BE2C (cell line): Measurements from ENCODE around the gene TRPM5.

Experiments used
- DNase-seq: peaks from one replicate; pipeline ENCODE4 v3.0.0-alpha.2; 2020
- H3K27me3 ChIP-seq: fragments of 250-450 bp; sonication (Bioruptor Pico); 2 replicates; pipeline ENCODE4 v1.5.1; 2020; ENCODE audit warnings: mild to moderate bottlenecking
- H3K36me3 ChIP-seq: fragments of 250-450 bp; sonication (Bioruptor Pico); 2 replicates; pipeline ENCODE4 v1.5.1; 2020; ENCODE audit warnings: mild to moderate bottlenecking
- H3K4me1 ChIP-seq: fragments of 250-450 bp; sonication (Bioruptor Pico); 2 replicates; pipeline ENCODE4 v1.5.1; 2020
- H3K4me3 ChIP-seq: 2 replicates; pipeline ENCODE4 v1.5.1; 2011; ENCODE audit warnings: low read depth, low read length
- H3K9me3 ChIP-seq: fragments of 250-450 bp; sonication (Bioruptor Pico); 2 replicates; pipeline ENCODE4 v1.5.1; 2020
- CTCF ChIP-seq: IDR thresholded peaks from 2 replicates; pipeline ENCODE4 v1.5.1; 2012; ENCODE audit warnings: mild to moderate bottlenecking, low read depth, low read length

The TRPM5 gene

GRCh38 chr11:2446590-2447252, 2.4 kb upstream of the TRPM5 start:
- no peaks in the 10 kb centered on the region for H3K36me3 ChIP-seq
- no peak overlapping the region for H3K4me3 ChIP-seq
- no peaks in the 10 kb centered on the region for H3K9me3 ChIP-seq
- no peak for TF ChIP-seq CTCF
- no peak for DNase-seq
- peaks cover 19% of the 10 kb centered on the region for H3K27me3 ChIP-seq
- no peaks in the 10 kb centered on the region for H3K4me1 ChIP-seq

- DNase-seq = no peak
- no peaks in the 10 kb centered on the region for H3K36me3 ChIP-seq
- no peaks in the 10 kb centered on the region for H3K4me1 ChIP-seq
- no peaks in the 10 kb centered on the region for H3K9me3 ChIP-seq
- no peak for TF ChIP-seq CTCF
- H3K27me3 ChIP-seq = peaks cover 19% of the 10 kb centered on the region
- no peak overlapping the region for H3K4me3 ChIP-seq
Observed at GRCh38 chr11:2445746-2446551, 1.6 kb upstream of the TRPM5 start.

- Histone ChIP-seq H3K9me3 (no peaks in the 10 kb centered on the region), H3K36me3 (no peaks in the 10 kb centered on the region), H3K4me3 (no peak within 1 kb of the TSS), H3K27me3 (peaks cover 19% of the 10 kb centered on the region), H3K4me1 (no peaks in the 10 kb centered on the region)
- no peak for TF ChIP-seq CTCF
- no peak for DNase-seq
Observed at GRCh38 chr11:2444821-2445745, 769 bp upstream of the TRPM5 start, which contains the start of gene KCNQ1. KCNQ1 (plus strand) TSS chr11:2445008; CDS start chr11:2445099, 91 bp downstream.

GRCh38 chr11:2443406-2443805, 908 bp downstream of the TRPM5 start:
- no peaks in the 10 kb centered on the region for H3K9me3 ChIP-seq
- TF ChIP-seq CTCF = no peak
- H3K4me3 ChIP-seq = no peak overlapping the region
- H3K4me1 ChIP-seq = no peaks in the 10 kb centered on the region
- H3K27me3 ChIP-seq = peaks cover 16% of the 10 kb centered on the region
- DNase-seq = no peak
- H3K36me3 ChIP-seq = no peaks in the 10 kb centered on the region

- Histone ChIP-seq H3K4me3 (no peak overlapping the region), H3K9me3 (no peaks in the 10 kb centered on the region), H3K36me3 (no peaks in the 10 kb centered on the region), H3K4me1 (no peaks in the 10 kb centered on the region), H3K27me3 (peaks cover 16% of the 10 kb centered on the region)
- TF ChIP-seq CTCF = no peak
- DNase-seq = no peak
Observed at GRCh38 chr11:2442589-2442988, 1.7 kb downstream of the TRPM5 start.
